Measurements from ENCODE around the gene ZNF366. TPM values are rescaled to one million over a fixed set of nuclear protein-coding genes. Genes with fewer than 3 reads are reported as not detected.

Gene ZNF366
- total RNA-seq, 2 experiments from 2014 or later: not detected

DNA sequence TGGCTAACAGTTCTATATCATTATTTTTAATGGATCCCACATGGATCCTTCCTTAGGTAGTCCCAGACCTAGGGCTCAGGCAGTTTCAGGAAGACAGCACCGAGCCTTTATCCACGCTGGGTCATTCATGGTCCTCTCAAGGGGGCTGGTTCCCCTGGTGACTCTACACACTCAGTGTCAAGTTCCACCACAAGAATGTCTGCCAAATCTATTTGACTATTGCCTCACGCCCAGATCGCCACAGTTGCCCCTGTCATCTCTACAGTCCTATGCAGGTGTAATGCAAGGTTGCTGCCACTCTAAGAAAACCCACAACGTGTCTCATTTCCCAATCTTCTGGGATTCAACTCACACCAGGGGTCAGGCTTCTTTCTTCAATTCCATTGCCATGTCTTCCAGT lies 8.0 kb upstream of the ZNF366 start:
- H3K4me3 Mint-ChIP-seq: no peak overlapping the region
- peaks cover 2% of the 10 kb centered on the region for H3K9me3 Mint-ChIP-seq
- H3K27me3 Mint-ChIP-seq (ENCODE audit: low read depth): peaks cover 20% of the 10 kb centered on the region
- H3K27ac Mint-ChIP-seq: no peak overlapping the region
- H3K36me3 Mint-ChIP-seq (ENCODE audit: low read depth): no peaks in the 10 kb centered on the region
- CTCF ChIA-PET: no interaction called here
- no peak for DNase-seq
- intact Hi-C loops (cut with micrococcal nuclease): no loop called here
- peaks cover 2% of the 10 kb centered on the region for H3K4me1 Mint-ChIP-seq (ENCODE audit: low read depth)

DNA sequence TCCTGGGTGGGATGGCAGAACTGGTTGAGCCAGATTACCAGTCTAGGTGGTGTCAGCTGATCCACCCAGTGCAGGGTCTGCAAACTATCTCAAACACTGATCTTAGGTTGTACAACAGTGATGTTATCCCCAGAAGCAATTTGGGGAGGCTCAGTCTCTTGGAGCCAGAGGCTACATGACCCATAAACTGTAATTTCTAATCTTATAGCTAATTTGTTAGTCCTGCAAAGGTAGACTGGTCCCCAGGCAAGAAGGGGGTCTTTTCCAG lies 5.3 kb upstream of the ZNF366 start:
- peaks cover 38% of the 10 kb centered on the region for H3K27me3 Mint-ChIP-seq (ENCODE audit: low read depth)
- intact Hi-C loops (cut with micrococcal nuclease): no loop called here
- CTCF ChIA-PET: no interaction called here
- no peak overlapping the region for H3K4me3 Mint-ChIP-seq
- H3K27ac Mint-ChIP-seq: no peak overlapping the region
- no peak for DNase-seq
- H3K36me3 Mint-ChIP-seq (ENCODE audit: low read depth): no peaks in the 10 kb centered on the region
- no peaks in the 10 kb centered on the region for H3K9me3 Mint-ChIP-seq
- H3K4me1 Mint-ChIP-seq (ENCODE audit: low read depth): peaks cover 2% of the 10 kb centered on the region

DNA sequence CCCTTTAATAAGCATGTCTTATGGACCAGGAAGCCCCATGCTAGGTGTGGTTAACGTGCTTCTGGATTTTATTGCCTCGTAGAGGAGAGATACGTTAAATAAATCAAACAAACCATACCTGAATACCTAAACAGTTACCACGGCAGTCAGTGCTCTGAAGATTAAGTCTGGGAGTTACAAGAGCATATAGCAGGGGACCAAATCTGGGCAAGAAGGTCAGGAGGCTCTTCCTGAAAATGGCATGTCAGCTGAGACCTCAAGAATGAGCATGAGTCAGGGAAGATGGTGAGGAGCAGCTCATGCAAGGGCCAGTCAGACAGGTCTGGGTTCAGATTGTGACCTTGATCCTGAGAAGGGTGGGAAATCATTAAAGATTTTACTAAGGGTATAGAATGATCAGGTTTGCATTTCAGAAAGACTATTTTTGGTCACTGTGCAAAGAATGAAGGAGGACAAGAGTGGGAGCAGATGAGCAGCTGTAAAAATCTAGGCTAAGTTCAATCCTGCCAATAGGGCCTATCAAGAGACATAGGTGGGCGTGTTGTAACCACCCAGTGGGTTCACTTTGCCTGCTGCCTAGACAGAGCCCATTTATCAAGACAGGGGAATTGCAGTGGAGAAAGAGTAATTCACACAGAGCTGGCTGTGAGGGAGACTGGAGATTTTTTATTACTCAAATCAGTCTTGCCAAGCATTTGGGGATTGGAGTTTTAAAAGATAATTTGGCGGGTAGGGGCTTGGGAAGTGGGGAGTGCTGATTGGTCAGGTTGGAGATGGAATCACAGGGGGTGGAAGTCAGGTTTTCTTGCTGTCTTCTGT lies 4.8 kb upstream of the ZNF366 start:
- CTCF ChIA-PET: no interaction called here
- Mint-ChIP-seq H3K27me3 (ENCODE audit: low read depth) (peaks cover 40% of the 10 kb centered on the region), H3K27ac (no peak overlapping the region), H3K4me3 (no peak overlapping the region), H3K4me1 (ENCODE audit: low read depth) (peaks cover 2% of the 10 kb centered on the region), H3K9me3 (no peaks in the 10 kb centered on the region), H3K36me3 (ENCODE audit: low read depth) (no peaks in the 10 kb centered on the region)
- DNase-seq: no peak
- intact Hi-C loops (cut with micrococcal nuclease): loop anchor here (2.0 kb wide), 1 partner anchor 45 kb away; no protein-coding TSS in a partner anchor

- CTCF ChIA-PET: no interaction called here
- Mint-ChIP-seq H3K27me3 (ENCODE audit: low read depth) (peaks cover 41% of the 10 kb centered on the region), H3K9me3 (no peaks in the 10 kb centered on the region), H3K27ac (no peak overlapping the region), H3K36me3 (ENCODE audit: low read depth) (no peaks in the 10 kb centered on the region), H3K4me1 (ENCODE audit: low read depth) (peaks cover 2% of the 10 kb centered on the region), H3K4me3 (no peak overlapping the region)
- intact Hi-C loops (cut with micrococcal nuclease): loop anchor here (2.0 kb wide), 1 partner anchor 45 kb away; no protein-coding TSS in a partner anchor
- no peak for DNase-seq
Measured at GRCh38 chr5:72511366-72511765, 4.2 kb upstream of the ZNF366 start.

DNA sequence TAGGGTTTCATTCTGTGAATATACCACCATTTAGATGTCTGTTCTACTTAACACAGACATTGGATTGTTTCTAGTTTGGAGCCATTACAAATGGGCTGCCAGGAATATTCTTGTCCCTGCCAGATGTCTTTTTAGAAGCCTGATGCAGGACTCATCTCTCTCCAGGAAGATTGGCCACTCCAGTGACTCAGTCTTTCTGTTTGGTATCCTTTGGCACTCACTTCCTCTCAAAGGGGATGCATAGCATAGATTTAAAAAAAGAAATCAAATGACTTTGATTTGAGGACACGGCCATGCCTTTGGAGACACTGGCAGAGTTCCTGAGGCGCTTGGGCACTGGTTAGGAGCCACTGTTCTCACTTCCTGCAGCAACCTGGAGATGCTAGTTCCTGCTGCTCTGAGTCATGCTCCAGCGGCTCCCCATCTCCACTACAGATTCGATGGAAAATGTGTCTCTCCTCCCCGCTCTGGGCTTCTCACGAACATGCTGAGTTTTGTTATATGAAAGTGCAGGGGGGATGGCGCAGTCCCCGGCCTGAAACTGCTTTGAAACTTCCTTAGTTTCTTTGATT lies 3.5 kb upstream of the ZNF366 start:
- Mint-ChIP-seq H3K36me3 (ENCODE audit: low read depth) (no peaks in the 10 kb centered on the region), H3K4me3 (no peak overlapping the region), H3K9me3 (no peaks in the 10 kb centered on the region), H3K4me1 (ENCODE audit: low read depth) (peaks cover 2% of the 10 kb centered on the region), H3K27ac (no peak overlapping the region), H3K27me3 (ENCODE audit: low read depth) (peaks cover 42% of the 10 kb centered on the region)
- intact Hi-C loops (cut with micrococcal nuclease): loop anchor here (2.0 kb wide), 1 partner anchor 46 kb away; no protein-coding TSS in a partner anchor
- no peak for DNase-seq
- CTCF ChIA-PET: no interaction called here

GRCh38 chr5:72509401-72509800 lies 2.2 kb upstream of the ZNF366 start:
- intact Hi-C loops (cut with micrococcal nuclease): no loop called here
- peaks cover 47% of the 10 kb centered on the region for H3K27me3 Mint-ChIP-seq (ENCODE audit: low read depth)
- CTCF ChIA-PET: no interaction called here
- H3K4me1 Mint-ChIP-seq (ENCODE audit: low read depth): peaks cover 2% of the 10 kb centered on the region
- H3K4me3 Mint-ChIP-seq: no peak overlapping the region
- no peaks in the 10 kb centered on the region for H3K9me3 Mint-ChIP-seq
- DNase-seq: no peak
- no peak overlapping the region for H3K27ac Mint-ChIP-seq
- no peaks in the 10 kb centered on the region for H3K36me3 Mint-ChIP-seq (ENCODE audit: low read depth)

- Mint-ChIP-seq H3K4me3 (no peak overlapping the region), H3K4me1 (ENCODE audit: low read depth) (peaks cover 2% of the 10 kb centered on the region), H3K27me3 (ENCODE audit: low read depth) (peaks cover 52% of the 10 kb centered on the region), H3K9me3 (no peaks in the 10 kb centered on the region), H3K27ac (no peak overlapping the region), H3K36me3 (ENCODE audit: low read depth) (no peaks in the 10 kb centered on the region)
- no peak for DNase-seq
- intact Hi-C loops (cut with micrococcal nuclease): no loop called here
- CTCF ChIA-PET: no interaction called here
Measured at GRCh38 chr5:72508241-72509170, 1.3 kb upstream of the ZNF366 start.

GRCh38 chr5:72507907-72508238 lies 663 bp upstream of the ZNF366 start:
- CTCF ChIA-PET: no interaction called here
- no peaks in the 10 kb centered on the region for H3K9me3 Mint-ChIP-seq
- H3K4me1 Mint-ChIP-seq (ENCODE audit: low read depth): peaks cover 2% of the 10 kb centered on the region
- no peak for DNase-seq
- intact Hi-C loops (cut with micrococcal nuclease): no loop called here
- H3K27ac Mint-ChIP-seq: no peak overlapping the region
- no peak overlapping the region for H3K4me3 Mint-ChIP-seq
- H3K27me3 Mint-ChIP-seq (ENCODE audit: low read depth): peaks cover 48% of the 10 kb centered on the region
- H3K36me3 Mint-ChIP-seq (ENCODE audit: low read depth): no peaks in the 10 kb centered on the region

DNA sequence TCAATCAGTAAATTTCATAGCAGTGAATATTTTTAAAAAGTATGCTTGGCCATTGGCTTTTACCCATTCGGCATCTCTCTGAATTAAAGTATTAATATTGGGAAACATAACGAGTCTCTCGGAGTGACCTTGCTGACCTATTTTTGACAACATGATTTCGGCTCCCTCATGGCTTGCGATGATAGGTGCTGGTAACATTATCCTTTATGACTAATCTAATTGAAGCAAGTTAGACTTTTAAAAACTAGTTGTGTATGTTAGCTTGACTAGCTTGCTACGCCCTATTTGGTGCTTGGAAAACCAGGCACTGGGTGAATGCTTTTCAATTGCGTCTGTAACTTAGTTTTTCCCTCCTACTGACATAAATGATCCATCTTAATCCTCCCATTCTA lies 1.1 kb downstream of the ZNF366 start:
- Mint-ChIP-seq H3K27ac (no peak overlapping the region), H3K4me1 (ENCODE audit: low read depth) (no peaks in the 10 kb centered on the region), H3K36me3 (ENCODE audit: low read depth) (no peaks in the 10 kb centered on the region), H3K9me3 (no peaks in the 10 kb centered on the region), H3K4me3 (no peak overlapping the region), H3K27me3 (ENCODE audit: low read depth) (peaks cover 39% of the 10 kb centered on the region)
- CTCF ChIA-PET: interaction anchor here (0.7 kb wide), 1 partner anchor 18 kb away, joined by 3 read pairs; no protein-coding TSS in a partner anchor
- no peak for DNase-seq
- intact Hi-C loops (cut with micrococcal nuclease): no loop called here

DNA sequence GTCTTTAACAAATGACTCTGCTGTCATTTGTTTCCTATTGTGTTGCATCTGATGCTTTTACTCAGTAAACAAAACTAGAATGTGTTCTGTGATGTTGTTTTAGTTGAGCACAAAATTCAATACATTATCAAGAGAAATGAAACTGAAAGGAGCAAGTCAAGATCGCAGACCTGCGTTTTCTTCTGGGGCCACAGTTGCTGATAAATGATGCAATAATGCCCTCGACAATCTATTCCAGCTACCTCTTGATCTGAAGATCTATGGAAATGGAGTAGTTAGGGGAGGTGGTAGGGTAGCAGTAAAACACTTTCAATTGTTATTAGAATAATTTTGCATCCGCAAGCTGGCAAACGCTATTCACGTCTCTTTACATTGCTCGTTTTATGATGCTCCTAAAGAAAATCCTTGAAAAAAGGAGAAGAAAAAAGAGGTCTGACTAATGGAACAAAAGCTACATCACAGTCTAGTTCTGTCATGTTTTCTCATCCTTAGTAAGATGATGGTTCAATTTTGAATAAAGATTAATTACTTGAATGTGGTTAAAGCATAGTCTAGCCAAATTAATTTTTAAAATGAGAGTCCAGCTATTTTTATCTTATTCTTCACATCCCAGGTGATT lies 1.6 kb downstream of the ZNF366 start:
- Mint-ChIP-seq H3K4me3 (no peak overlapping the region), H3K36me3 (ENCODE audit: low read depth) (no peaks in the 10 kb centered on the region), H3K9me3 (no peaks in the 10 kb centered on the region), H3K27me3 (ENCODE audit: low read depth) (peaks cover 39% of the 10 kb centered on the region), H3K27ac (no peak overlapping the region), H3K4me1 (ENCODE audit: low read depth) (no peaks in the 10 kb centered on the region)
- CTCF ChIA-PET: no interaction called here
- DNase-seq: no peak
- intact Hi-C loops (cut with micrococcal nuclease): no loop called here

DNA sequence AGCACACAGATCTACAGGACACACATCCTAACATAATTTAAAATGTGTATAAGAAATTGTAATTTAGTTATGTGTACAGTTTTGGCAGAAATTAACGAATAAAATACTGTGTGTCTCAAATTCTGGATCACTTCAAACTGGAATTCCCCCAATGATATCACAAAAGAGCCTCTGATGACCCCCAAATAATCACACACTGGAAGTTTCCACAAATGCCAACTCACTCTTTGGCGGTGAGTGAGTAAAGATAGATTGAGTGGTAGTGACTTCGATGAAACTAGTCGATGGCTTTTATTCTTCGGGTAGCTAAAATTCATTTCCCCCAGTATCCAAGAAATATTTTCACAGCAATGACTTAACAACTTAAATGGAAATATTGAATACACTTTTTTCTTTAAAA lies 2.2 kb downstream of the ZNF366 start:
- H3K27ac Mint-ChIP-seq: no peak overlapping the region
- intact Hi-C loops (cut with micrococcal nuclease): no loop called here
- CTCF ChIA-PET: no interaction called here
- no peaks in the 10 kb centered on the region for H3K36me3 Mint-ChIP-seq (ENCODE audit: low read depth)
- H3K9me3 Mint-ChIP-seq: no peaks in the 10 kb centered on the region
- H3K4me3 Mint-ChIP-seq: no peak overlapping the region
- H3K27me3 Mint-ChIP-seq (ENCODE audit: low read depth): peaks cover 41% of the 10 kb centered on the region
- no peak for DNase-seq
- H3K4me1 Mint-ChIP-seq (ENCODE audit: low read depth): no peaks in the 10 kb centered on the region

DNA sequence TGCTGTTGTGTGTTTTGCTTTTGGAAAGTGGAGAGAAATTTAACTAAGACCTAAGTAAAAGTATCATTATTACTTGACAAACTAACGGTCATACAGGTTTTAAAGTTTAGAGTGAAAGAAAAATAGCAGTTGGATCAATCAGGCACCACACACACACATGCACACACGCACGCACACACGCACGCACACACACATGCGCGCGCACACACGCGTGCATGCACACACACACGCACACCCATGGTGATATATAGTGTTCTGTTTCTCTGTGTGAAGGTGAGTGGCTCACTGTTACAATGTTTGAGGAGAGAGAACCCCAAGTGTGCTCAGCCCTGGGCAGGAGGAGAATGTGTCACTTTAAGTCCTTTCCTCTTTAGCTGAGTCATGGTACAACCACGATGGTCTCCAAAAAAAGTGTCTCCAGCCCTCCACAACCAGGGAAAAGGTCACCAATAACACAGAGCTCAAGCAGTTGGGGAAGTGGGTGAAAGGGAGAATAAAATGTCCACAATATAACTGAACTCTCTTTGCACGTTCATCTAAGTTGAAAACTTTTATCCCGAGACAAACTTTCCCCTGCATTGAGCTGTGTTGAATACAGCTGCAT lies 3.2 kb downstream of the ZNF366 start:
- CTCF ChIA-PET: no interaction called here
- no peak overlapping the region for H3K4me3 Mint-ChIP-seq
- no peaks in the 10 kb centered on the region for H3K4me1 Mint-ChIP-seq (ENCODE audit: low read depth)
- no peaks in the 10 kb centered on the region for H3K9me3 Mint-ChIP-seq
- H3K27ac Mint-ChIP-seq: no peak overlapping the region
- intact Hi-C loops (cut with micrococcal nuclease): no loop called here
- DNase-seq: no peak
- H3K27me3 Mint-ChIP-seq (ENCODE audit: low read depth): peaks cover 37% of the 10 kb centered on the region
- H3K36me3 Mint-ChIP-seq (ENCODE audit: low read depth): no peaks in the 10 kb centered on the region
